ENCODE results near the gene SLC44A4. TPM values are rescaled to one million over a fixed set of nuclear protein-coding genes. Genes with fewer than 3 reads are reported as not detected.

The SLC44A4 gene
- total RNA-seq, 1 donor from 2014 or later, result 0.23 TPM

DNA sequence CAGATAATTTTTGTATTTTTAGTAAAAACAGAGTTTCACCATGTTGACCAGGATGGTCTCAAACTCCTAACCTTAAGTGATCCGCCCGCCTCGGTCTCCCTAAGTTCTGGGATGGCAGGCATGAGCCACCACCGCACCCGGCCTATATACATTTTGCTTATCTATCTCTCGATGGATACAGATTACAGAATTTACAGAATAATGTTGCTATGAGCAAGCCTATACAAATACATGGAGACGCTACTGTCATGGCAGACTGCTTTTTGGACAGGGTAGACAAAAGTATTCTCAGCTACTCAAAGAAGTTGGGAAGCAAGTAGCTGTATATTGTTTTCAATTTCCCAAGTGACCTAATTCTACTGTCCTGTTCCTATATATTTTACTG lies 65.3 kb downstream of the SLC44A4 start:
- FAIRE-seq (no peak), DNase-seq (ENCODE audit: low read depth) (no peak)
- Histone ChIP-seq H3K9me3 (ENCODE audit: insufficient read depth, low read depth, low read length) (no peaks in the 10 kb centered on the region), H2AFZ (ENCODE audit: low read depth, low read length) (no peak overlapping the region), H3K4me1 (ENCODE audit: insufficient read depth, low read length) (peaks cover 9% of the 10 kb centered on the region), H3K9ac (ENCODE audit: low read length) (peak overlapping the region; percentile 66), H3K79me2 (ENCODE audit: insufficient read depth, low read length) (peaks cover 12% of the 10 kb centered on the region), H3K36me3 (ENCODE audit: insufficient read depth, low read length) (no peaks in the 10 kb centered on the region), H4K20me1 (ENCODE audit: insufficient read depth, low read length) (peaks cover 12% of the 10 kb centered on the region), H3K4me3 (ENCODE audit: insufficient read depth, low read depth, low read length) (no peak overlapping the region), H3K4me2 (ENCODE audit: low read length) (peak overlapping the region; percentile 92), H3K27me3 (ENCODE audit: insufficient read depth, low read length) (no peaks in the 10 kb centered on the region), H3K27ac (ENCODE audit: low read depth, low read length) (peak overlapping the region; percentile 35)
- peak overlapping the region; percentile 75 for H3K4me3 Mint-ChIP-seq (ENCODE audit: unreplicated experiment)
- no peaks in the 10 kb centered on the region for H3K27me3 Mint-ChIP-seq (ENCODE audit: low read depth, unreplicated experiment)
- no peak for TF ChIP-seq EZH2 (IDR thresholded peaks at IDR 0.05; ENCODE audit: insufficient read depth, low read length)
- H3K27ac Mint-ChIP-seq (ENCODE audit: unreplicated experiment), result peak overlapping the region; percentile 99
- peaks cover 2% of the 10 kb centered on the region for H3K9me3 Mint-ChIP-seq (ENCODE audit: unreplicated experiment)
- H3K36me3 Mint-ChIP-seq (ENCODE audit: low read depth, unreplicated experiment), result peaks cover 4% of the 10 kb centered on the region
- peaks cover 11% of the 10 kb centered on the region for H3K4me1 Mint-ChIP-seq (ENCODE audit: low read depth, unreplicated experiment)

Other genes with a start within 250 kb of the SLC44A4 start
- 233 and 247 TPM in 2 replicates for gene BAG6, start 226.3 kb downstream of the SLC44A4 start, total RNA-seq
- 0.89 and 1.2 TPM in 2 replicates for gene APOM, start 223.1 kb downstream of the SLC44A4 start, total RNA-seq
- gene C6orf47, start 218.2 kb downstream of the SLC44A4 start, total RNA-seq, result 14.7 and 15.5 TPM in 2 replicates
- 11.7 and 13.8 TPM in 2 replicates for gene GPANK1, start 214.0 kb downstream of the SLC44A4 start, total RNA-seq
- gene CSNK2B, start 212.9 kb downstream of the SLC44A4 start, total RNA-seq, result 200 and 208 TPM in 2 replicates
- gene LY6G5B, start 209.0 kb downstream of the SLC44A4 start, total RNA-seq, result 17.5 and 20.3 TPM in 2 replicates
- 2.9 and 3.9 TPM in 2 replicates for gene LY6G5C, start 197.9 kb downstream of the SLC44A4 start, total RNA-seq
- gene ABHD16A, start 175.7 kb downstream of the SLC44A4 start, total RNA-seq, result 34.3 and 38.3 TPM in 2 replicates
- not detected in 2 replicates for gene LY6G6F, start 172.1 kb downstream of the SLC44A4 start, total RNA-seq
- not detected in 2 replicates for gene LY6G6D, start 163.6 kb downstream of the SLC44A4 start, total RNA-seq
- 0.41 and 0.66 TPM in 2 replicates for gene LY6G6C, start 157.3 kb downstream of the SLC44A4 start, total RNA-seq
- not detected in 2 replicates for gene MPIG6B, start 155.6 kb downstream of the SLC44A4 start, total RNA-seq
- gene DDAH2, start 149.7 kb downstream of the SLC44A4 start, total RNA-seq, result 62.5 and 72.4 TPM in 2 replicates
- 484 and 518 TPM in 2 replicates for gene CLIC1, start 142.5 kb downstream of the SLC44A4 start, total RNA-seq
- 5.7 and 6.8 TPM in 2 replicates for gene MSH5, start 139.0 kb downstream of the SLC44A4 start, total RNA-seq
- gene SAPCD1, start 116.3 kb downstream of the SLC44A4 start, total RNA-seq, result 0.72 and 1.2 TPM in 2 replicates
- 0.54 and 0.94 TPM in 2 replicates for gene VWA7, start 101.7 kb downstream of the SLC44A4 start, total RNA-seq
- gene VARS1, start 83.2 kb downstream of the SLC44A4 start, total RNA-seq, result 94.8 and 96.3 TPM in 2 replicates
- 43.8 and 44.0 TPM in 2 replicates for gene LSM2, start 72.0 kb downstream of the SLC44A4 start, total RNA-seq
- 0.98 and 1.1 TPM in 2 replicates for gene HSPA1L, start 63.7 kb downstream of the SLC44A4 start, total RNA-seq
- 52.6 and 52.7 TPM in 2 replicates for gene HSPA1A, start 63.5 kb downstream of the SLC44A4 start, total RNA-seq
- gene HSPA1B, start 51.3 kb downstream of the SLC44A4 start, total RNA-seq, result 64.9 and 77.2 TPM in 2 replicates
- gene NEU1, start 16.2 kb downstream of the SLC44A4 start, total RNA-seq, result 45.0 and 47.3 TPM in 2 replicates
- 32.6 and 35.8 TPM in 2 replicates for gene EHMT2, start 18.7 kb upstream of the SLC44A4 start, total RNA-seq
- gene ZBTB12, start 23.1 kb upstream of the SLC44A4 start, total RNA-seq, result 3.7 and 4.6 TPM in 2 replicates
- gene C2, start 48.7 kb upstream of the SLC44A4 start, total RNA-seq, result 0.20 and 0.43 TPM in 2 replicates
- gene CFB, start 67.1 kb upstream of the SLC44A4 start, total RNA-seq, result 1.0 and 1.4 TPM in 2 replicates
- 47.7 and 48.1 TPM in 2 replicates for gene NELFE, start 80.0 kb upstream of the SLC44A4 start, total RNA-seq
- gene SKIC2, start 80.2 kb upstream of the SLC44A4 start, total RNA-seq, result 75.3 and 79.1 TPM in 2 replicates
- 12.6 and 15.6 TPM in 2 replicates for gene DXO, start 93.1 kb upstream of the SLC44A4 start, total RNA-seq
- gene C4A, start 103.1 kb upstream of the SLC44A4 start, total RNA-seq, result 3.8 and 4.6 TPM in 2 replicates
- 3.2 and 3.7 TPM in 2 replicates for gene C4B, start 135.8 kb upstream of the SLC44A4 start, total RNA-seq
- gene CYP21A2, start 159.4 kb upstream of the SLC44A4 start, total RNA-seq, result 0.11 and 0.46 TPM in 2 replicates
- 1.8 and 2.3 TPM in 2 replicates for gene TNXB, start 230.3 kb upstream of the SLC44A4 start, total RNA-seq
- gene ATF6B, start 249.2 kb upstream of the SLC44A4 start, total RNA-seq, result 68.7 and 70.1 TPM in 2 replicates

Measured in astrocyte (in vitro differentiated cells and primary cell).